Measurements from ENCODE around the gene SLC22A23. TPM values are rescaled to one million over a fixed set of nuclear protein-coding genes. Genes with fewer than 3 reads are reported as not detected.

SLC22A23 gene
- total RNA-seq, 1 donor, result 18.1 TPM

- DNase-seq (ENCODE audit: insufficient read length, low spot score, missing footprints), result no peak
- Histone ChIP-seq H2AFZ (ENCODE audit: low read length) (no peak overlapping the region), H3K9me3 (ENCODE audit: low read depth, low read length) (no peaks in the 10 kb centered on the region), H3K27ac (ENCODE audit: low read depth, low read length) (peak overlapping the region; percentile 38), H3K36me3 (ENCODE audit: insufficient read depth, low read length) (no peaks in the 10 kb centered on the region), H3K4me2 (ENCODE audit: insufficient read depth, low read length) (no peak overlapping the region), H3K79me2 (ENCODE audit: insufficient read depth, low read length) (peaks cover 2% of the 10 kb centered on the region), H4K20me1 (ENCODE audit: insufficient read depth, low read length) (no peaks in the 10 kb centered on the region), H3K4me1 (ENCODE audit: insufficient read depth, low read length) (peaks cover 33% of the 10 kb centered on the region), H3K4me3 (ENCODE audit: insufficient read depth, low read length) (no peak overlapping the region), H3K27me3 (ENCODE audit: insufficient read depth, low read length) (no peaks in the 10 kb centered on the region)
- no peak for TF ChIP-seq CTCF (IDR thresholded peaks at IDR 0.05; ENCODE audit: extremely low read depth, low read depth, low read length)
These were observed 64.9 kb downstream of the SLC22A23 start for GRCh38 chr6:3391902-3392458.

- peak; percentile 89 for DNase-seq (ENCODE audit: insufficient read length, low spot score, missing footprints)
- Histone ChIP-seq H2AFZ (ENCODE audit: low read length) (peak overlapping the region; percentile 15), H4K20me1 (ENCODE audit: insufficient read depth, low read length) (no peaks in the 10 kb centered on the region), H3K27ac (ENCODE audit: low read depth, low read length) (peak overlapping the region; percentile 100), H3K4me2 (ENCODE audit: insufficient read depth, low read length) (peak overlapping the region; percentile 62), H3K4me1 (ENCODE audit: insufficient read depth, low read length) (peaks cover 36% of the 10 kb centered on the region), H3K9me3 (ENCODE audit: low read depth, low read length) (no peaks in the 10 kb centered on the region), H3K36me3 (ENCODE audit: insufficient read depth, low read length) (no peaks in the 10 kb centered on the region), H3K79me2 (ENCODE audit: insufficient read depth, low read length) (peaks cover 4% of the 10 kb centered on the region), H3K27me3 (ENCODE audit: insufficient read depth, low read length) (no peaks in the 10 kb centered on the region), H3K4me3 (ENCODE audit: insufficient read depth, low read length) (peak overlapping the region; percentile 26)
- no peak for TF ChIP-seq CTCF (IDR thresholded peaks at IDR 0.05; ENCODE audit: extremely low read depth, low read depth, low read length)
These were observed 66.2 kb downstream of the SLC22A23 start for GRCh38 chr6:3390698-3391097.

GRCh38 chr6:3389390-3390167, 67.3 kb downstream of the SLC22A23 start:
- peak overlapping the region; percentile 62 for H3K4me2 ChIP-seq (ENCODE audit: insufficient read depth, low read length)
- H3K27me3 ChIP-seq (ENCODE audit: insufficient read depth, low read length), result no peaks in the 10 kb centered on the region
- no peaks in the 10 kb centered on the region for H3K36me3 ChIP-seq (ENCODE audit: insufficient read depth, low read length)
- peak overlapping the region; percentile 100 for H3K27ac ChIP-seq (ENCODE audit: low read depth, low read length)
- DNase-seq (ENCODE audit: insufficient read length, low spot score, missing footprints), result peak; percentile 89
- no peak for TF ChIP-seq CTCF (IDR thresholded peaks at IDR 0.05; ENCODE audit: extremely low read depth, low read depth, low read length)
- H4K20me1 ChIP-seq (ENCODE audit: insufficient read depth, low read length), result no peaks in the 10 kb centered on the region
- H3K79me2 ChIP-seq (ENCODE audit: insufficient read depth, low read length), result peaks cover 8% of the 10 kb centered on the region
- H3K4me3 ChIP-seq (ENCODE audit: insufficient read depth, low read length), result peak overlapping the region; percentile 28
- H2AFZ ChIP-seq (ENCODE audit: low read length), result peak overlapping the region; percentile 53
- H3K9me3 ChIP-seq (ENCODE audit: low read depth, low read length), result no peaks in the 10 kb centered on the region
- peaks cover 41% of the 10 kb centered on the region for H3K4me1 ChIP-seq (ENCODE audit: insufficient read depth, low read length)

GRCh38 chr6:3388786-3389185, 68.1 kb downstream of the SLC22A23 start:
- no peak overlapping the region for H3K4me3 ChIP-seq (ENCODE audit: insufficient read depth, low read length)
- no peak overlapping the region for H2AFZ ChIP-seq (ENCODE audit: low read length)
- no peak for TF ChIP-seq CTCF (IDR thresholded peaks at IDR 0.05; ENCODE audit: extremely low read depth, low read depth, low read length)
- H3K27ac ChIP-seq (ENCODE audit: low read depth, low read length), result peak overlapping the region; percentile 100
- no peak overlapping the region for H3K4me2 ChIP-seq (ENCODE audit: insufficient read depth, low read length)
- no peak for DNase-seq (ENCODE audit: insufficient read length, low spot score, missing footprints)
- no peaks in the 10 kb centered on the region for H3K9me3 ChIP-seq (ENCODE audit: low read depth, low read length)
- no peaks in the 10 kb centered on the region for H4K20me1 ChIP-seq (ENCODE audit: insufficient read depth, low read length)
- H3K4me1 ChIP-seq (ENCODE audit: insufficient read depth, low read length), result peaks cover 43% of the 10 kb centered on the region
- peaks cover 9% of the 10 kb centered on the region for H3K79me2 ChIP-seq (ENCODE audit: insufficient read depth, low read length)
- H3K27me3 ChIP-seq (ENCODE audit: insufficient read depth, low read length), result no peaks in the 10 kb centered on the region
- no peaks in the 10 kb centered on the region for H3K36me3 ChIP-seq (ENCODE audit: insufficient read depth, low read length)

Measured in osteoblast (primary cell).